Fibroblast of lung (primary cell): Measurements from ENCODE around the gene RNASEH2B.

ENCODE experiments used
- EZH2 ChIP-seq: IDR thresholded peaks from 2 replicates; pipeline ENCODE4 v1.5.1; 2012; ENCODE audit warnings: low read length, control low read depth, mild to moderate bottlenecking; ENCODE audit errors: missing control alignments
- TF ChIP-seq, protein P1 (sequence below), 2 donors: IDR thresholded peaks in 1 of 2; conservative IDR thresholded peaks in 1 of 2; 1 replicate in 1 of 2; 2 replicates in 1 of 2; pipeline ENCODE4 v1.5.1; 2011 to 2012; ENCODE audit warnings: low read length in 2 of 2, control low read depth in 1 of 2, inconsistent platforms in 1 of 2, low read depth in 1 of 2, mild to moderate bottlenecking in 1 of 2

DNA sequence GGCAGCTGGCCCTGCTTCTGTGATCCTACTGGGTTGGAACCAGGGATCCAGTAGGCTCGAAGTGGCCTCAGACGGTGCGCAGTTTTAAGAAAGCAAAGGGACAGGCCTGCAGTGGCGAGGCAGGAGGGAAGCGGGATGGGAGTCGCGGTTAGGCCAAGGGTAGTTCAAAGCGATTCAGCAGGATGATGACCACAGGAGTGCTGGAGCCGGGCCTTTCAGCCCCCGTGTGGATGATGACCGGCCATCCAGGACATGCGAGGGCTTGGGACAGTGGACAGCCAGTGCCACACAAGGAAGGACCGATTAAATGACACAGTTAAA is 854 bp downstream of the RNASEH2B start:
- TF ChIP-seq, protein P1, sequence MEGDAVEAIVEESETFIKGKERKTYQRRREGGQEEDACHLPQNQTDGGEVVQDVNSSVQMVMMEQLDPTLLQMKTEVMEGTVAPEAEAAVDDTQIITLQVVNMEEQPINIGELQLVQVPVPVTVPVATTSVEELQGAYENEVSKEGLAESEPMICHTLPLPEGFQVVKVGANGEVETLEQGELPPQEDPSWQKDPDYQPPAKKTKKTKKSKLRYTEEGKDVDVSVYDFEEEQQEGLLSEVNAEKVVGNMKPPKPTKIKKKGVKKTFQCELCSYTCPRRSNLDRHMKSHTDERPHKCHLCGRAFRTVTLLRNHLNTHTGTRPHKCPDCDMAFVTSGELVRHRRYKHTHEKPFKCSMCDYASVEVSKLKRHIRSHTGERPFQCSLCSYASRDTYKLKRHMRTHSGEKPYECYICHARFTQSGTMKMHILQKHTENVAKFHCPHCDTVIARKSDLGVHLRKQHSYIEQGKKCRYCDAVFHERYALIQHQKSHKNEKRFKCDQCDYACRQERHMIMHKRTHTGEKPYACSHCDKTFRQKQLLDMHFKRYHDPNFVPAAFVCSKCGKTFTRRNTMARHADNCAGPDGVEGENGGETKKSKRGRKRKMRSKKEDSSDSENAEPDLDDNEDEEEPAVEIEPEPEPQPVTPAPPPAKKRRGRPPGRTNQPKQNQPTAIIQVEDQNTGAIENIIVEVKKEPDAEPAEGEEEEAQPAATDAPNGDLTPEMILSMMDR (conservative IDR thresholded peaks at IDR 0.05 in 1 of 2, IDR thresholded peaks at IDR 0.05 in 1 of 2; ENCODE audit: low read depth in 1 of 2, low read length in 2 of 2) = no peak
- no peak for TF ChIP-seq EZH2
